ENCODE data around the gene CMIP.
"Not testable (repeated sequence)": the region's sequence is repeated elsewhere in the genome, so short reads cannot be mapped to it uniquely, and the experiment has no call there.

CMIP gene

DNA sequence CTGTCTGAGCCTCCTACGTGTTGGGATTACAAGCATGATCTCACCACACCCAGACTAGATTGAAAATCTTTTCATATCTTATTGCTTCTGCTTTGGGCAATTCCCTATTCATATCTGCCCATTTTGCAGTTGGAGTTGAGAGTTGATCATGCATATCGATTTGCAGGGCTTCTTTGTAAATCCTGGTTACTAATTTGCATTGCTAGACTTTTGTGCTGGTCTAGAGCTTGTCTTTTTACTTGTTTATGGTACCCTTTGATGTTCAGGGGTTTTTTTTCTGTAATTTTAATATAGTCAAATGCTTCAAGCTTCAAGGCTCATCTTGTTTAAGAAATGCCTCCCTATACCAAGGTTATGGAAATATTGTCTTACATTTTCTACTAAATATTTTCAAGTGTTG lies 23.5 kb upstream of the CMIP start:
- no peaks in the 10 kb centered on the region for H3K79me2 ChIP-seq
- no peak overlapping the region for H3K4me2 ChIP-seq (ENCODE audit: low read length)
- no peak overlapping the region for H3K9ac ChIP-seq
- H2AFZ ChIP-seq = no peak overlapping the region
- no peak overlapping the region for H3K27ac ChIP-seq
- H3K9me3 ChIP-seq (ENCODE audit: control insufficient read depth, low read length) = no peaks in the 10 kb centered on the region
- H3K4me3 ChIP-seq (ENCODE audit: low read depth, low read length) = no peak overlapping the region
- no peaks in the 10 kb centered on the region for H3K36me3 ChIP-seq (ENCODE audit: control insufficient read depth, insufficient read depth, low read length)
- no peak for TF ChIP-seq CTCF (IDR thresholded peaks at IDR 0.05)
- no peaks in the 10 kb centered on the region for H3K27me3 ChIP-seq (ENCODE audit: control insufficient read depth, insufficient read depth, low read length)
- H3K4me1 ChIP-seq = no peaks in the 10 kb centered on the region

DNA sequence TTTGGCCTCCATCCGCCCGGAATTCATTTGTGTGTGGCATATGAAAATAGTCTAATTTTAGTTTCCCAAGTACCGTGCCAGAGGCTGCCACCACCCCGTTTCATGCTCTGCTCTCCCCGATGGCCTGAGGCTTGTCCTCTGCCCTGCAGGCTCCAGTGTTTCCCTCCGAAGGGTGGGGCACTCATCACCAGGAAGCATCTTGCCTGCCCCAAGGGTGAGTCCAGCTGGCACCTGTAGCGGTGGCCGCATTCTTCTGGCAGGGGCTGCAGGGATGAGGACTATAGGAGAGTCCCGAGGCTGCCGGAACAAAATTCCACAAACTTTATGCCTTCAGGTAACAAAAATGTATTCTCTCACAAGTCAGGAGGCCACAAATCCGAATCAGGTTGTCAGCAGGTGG lies 23.1 kb upstream of the CMIP start:
- no peak overlapping the region for H3K4me2 ChIP-seq (ENCODE audit: low read length)
- H3K79me2 ChIP-seq = no peaks in the 10 kb centered on the region
- H3K27me3 ChIP-seq (ENCODE audit: control insufficient read depth, insufficient read depth, low read length) = no peaks in the 10 kb centered on the region
- H3K4me1 ChIP-seq = no peaks in the 10 kb centered on the region
- H3K4me3 ChIP-seq (ENCODE audit: low read depth, low read length) = no peak overlapping the region
- H3K9me3 ChIP-seq (ENCODE audit: control insufficient read depth, low read length) = no peaks in the 10 kb centered on the region
- TF ChIP-seq CTCF (IDR thresholded peaks at IDR 0.05) = no peak
- no peak overlapping the region for H2AFZ ChIP-seq
- no peaks in the 10 kb centered on the region for H3K36me3 ChIP-seq (ENCODE audit: control insufficient read depth, insufficient read depth, low read length)
- H3K27ac ChIP-seq = no peak overlapping the region
- no peak overlapping the region for H3K9ac ChIP-seq

- H3K27me3 ChIP-seq (ENCODE audit: control insufficient read depth, insufficient read depth, low read length); H3K9me3 ChIP-seq (ENCODE audit: control insufficient read depth, low read length); H3K27ac ChIP-seq; H3K79me2 ChIP-seq; H3K4me2 ChIP-seq (ENCODE audit: low read length); H3K36me3 ChIP-seq (ENCODE audit: control insufficient read depth, insufficient read depth, low read length); H2AFZ ChIP-seq; H3K4me3 ChIP-seq (ENCODE audit: low read depth, low read length); H3K9ac ChIP-seq; H3K4me1 ChIP-seq: not testable (repeated sequence)
Observed at GRCh38 chr16:81422153-81422552, 22.5 kb upstream of the CMIP start.

GRCh38 chr16:81424771-81425170 lies 19.8 kb upstream of the CMIP start:
- Histone ChIP-seq H3K27ac (no peak overlapping the region), H3K4me3 (ENCODE audit: low read depth, low read length) (no peak overlapping the region), H3K4me2 (ENCODE audit: low read length) (no peak overlapping the region), H3K27me3 (ENCODE audit: control insufficient read depth, insufficient read depth, low read length) (no peaks in the 10 kb centered on the region), H3K4me1 (no peaks in the 10 kb centered on the region), H3K9me3 (ENCODE audit: control insufficient read depth, low read length) (no peaks in the 10 kb centered on the region), H3K79me2 (no peaks in the 10 kb centered on the region), H3K36me3 (ENCODE audit: control insufficient read depth, insufficient read depth, low read length) (no peaks in the 10 kb centered on the region), H2AFZ (no peak overlapping the region), H3K9ac (no peak overlapping the region)
- TF ChIP-seq CTCF (IDR thresholded peaks at IDR 0.05) = no peak

DNA sequence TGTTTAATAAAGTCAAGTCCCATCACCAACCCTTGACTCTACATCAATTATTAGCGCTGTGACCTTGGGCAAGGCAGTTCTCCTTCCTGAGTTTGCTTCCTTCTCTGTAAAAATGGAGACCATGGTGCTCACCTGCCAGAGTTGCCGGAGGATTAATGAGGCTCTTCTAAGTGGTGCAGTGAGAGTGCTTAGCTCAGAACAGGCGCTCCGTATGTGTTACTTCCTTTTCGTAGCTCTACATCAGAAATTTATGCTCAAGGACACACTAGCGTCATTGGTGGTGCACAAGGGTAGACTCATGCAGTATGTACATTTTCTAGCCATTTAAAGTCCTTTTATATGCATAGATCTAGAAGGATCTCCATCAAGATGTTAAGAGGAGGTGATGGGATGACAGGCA lies 17.4 kb upstream of the CMIP start:
- Histone ChIP-seq H3K9ac (no peak overlapping the region), H3K9me3 (ENCODE audit: control insufficient read depth, low read length) (no peaks in the 10 kb centered on the region), H3K4me2 (ENCODE audit: low read length) (no peak overlapping the region), H3K4me3 (ENCODE audit: low read depth, low read length) (no peak overlapping the region), H3K27ac (no peak overlapping the region), H3K36me3 (ENCODE audit: control insufficient read depth, insufficient read depth, low read length) (no peaks in the 10 kb centered on the region), H3K27me3 (ENCODE audit: control insufficient read depth, insufficient read depth, low read length) (no peaks in the 10 kb centered on the region), H2AFZ (no peak overlapping the region), H3K4me1 (no peaks in the 10 kb centered on the region), H3K79me2 (no peaks in the 10 kb centered on the region)
- TF ChIP-seq CTCF (IDR thresholded peaks at IDR 0.05) = no peak

Data from parathyroid adenoma (tissue), 2 donors.